IPS-18c (cell line): ENCODE results near the gene IFI27L1.

Experiments used
- H3K4me3 ChIP-seq: 2 replicates; pipeline ENCODE4 v1.7.0; 2013; ENCODE audit warnings: low read depth, mild to moderate bottlenecking, low read length, moderate library complexity; ENCODE audit not compliant: insufficient read depth
- H3K9me3 ChIP-seq: one replicate; pipeline ENCODE4 v1.6.1; 2013; ENCODE audit warnings: mild to moderate bottlenecking, low read length, moderate library complexity; ENCODE audit not compliant: control insufficient read depth, insufficient read depth

Gene IFI27L1

DNA sequence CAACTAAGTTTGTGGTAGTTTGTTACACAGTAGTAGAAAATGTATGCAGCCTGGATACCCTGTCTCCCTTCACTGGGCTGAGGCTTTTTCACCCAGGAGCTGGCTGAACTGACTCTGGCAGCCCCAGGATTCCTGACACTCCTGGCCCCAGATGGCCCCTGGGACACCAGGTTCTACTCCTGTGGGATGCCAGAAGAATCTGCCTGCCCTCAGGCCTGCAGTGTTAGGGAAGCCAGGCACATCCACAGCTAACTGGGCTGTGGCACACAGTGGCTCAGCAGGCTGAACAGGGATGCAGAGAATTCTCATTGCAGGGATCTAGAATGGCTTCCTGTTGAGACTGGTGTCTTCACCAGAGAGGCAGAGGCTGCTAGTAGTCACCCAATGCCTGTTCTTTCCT is 38.0 kb downstream of the IFI27L1 start:
- no peaks in the 10 kb centered on the region for H3K9me3 ChIP-seq
- H3K4me3 ChIP-seq: no peak overlapping the region

DNA sequence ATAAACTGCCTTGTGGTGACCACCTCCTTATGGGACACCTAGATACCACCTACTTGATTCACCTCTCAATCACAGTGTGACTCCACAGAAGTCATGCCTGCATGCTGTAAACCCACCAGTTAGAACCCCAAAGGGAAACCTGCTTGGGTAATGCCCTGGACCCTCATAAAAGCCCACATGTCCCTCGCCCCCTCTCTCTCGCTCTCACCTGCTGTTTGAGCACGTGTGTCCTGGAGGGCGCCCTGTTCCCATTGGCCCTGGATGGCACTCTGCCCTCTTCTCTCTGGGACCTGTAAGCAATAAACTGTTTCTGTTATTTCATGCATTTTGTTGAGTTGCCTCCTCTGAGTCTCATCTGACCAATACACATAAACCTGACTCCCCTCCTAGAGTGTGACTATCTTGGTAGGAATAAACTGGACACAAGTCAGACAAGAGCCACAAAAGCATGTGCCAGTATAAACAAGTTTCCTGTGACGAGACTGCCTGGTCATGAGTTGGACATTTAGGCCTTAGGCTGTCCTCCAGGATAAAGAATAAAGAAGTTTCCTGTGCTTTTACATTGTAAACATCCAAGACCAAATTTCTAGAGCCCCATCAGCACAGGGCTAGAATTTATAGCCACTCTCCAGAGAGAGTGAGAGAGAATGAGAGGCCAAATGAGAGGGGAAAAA is 39.7 kb downstream of the IFI27L1 start:
- Histone ChIP-seq H3K9me3 (no peaks in the 10 kb centered on the region), H3K4me3 (no peak overlapping the region)

DNA sequence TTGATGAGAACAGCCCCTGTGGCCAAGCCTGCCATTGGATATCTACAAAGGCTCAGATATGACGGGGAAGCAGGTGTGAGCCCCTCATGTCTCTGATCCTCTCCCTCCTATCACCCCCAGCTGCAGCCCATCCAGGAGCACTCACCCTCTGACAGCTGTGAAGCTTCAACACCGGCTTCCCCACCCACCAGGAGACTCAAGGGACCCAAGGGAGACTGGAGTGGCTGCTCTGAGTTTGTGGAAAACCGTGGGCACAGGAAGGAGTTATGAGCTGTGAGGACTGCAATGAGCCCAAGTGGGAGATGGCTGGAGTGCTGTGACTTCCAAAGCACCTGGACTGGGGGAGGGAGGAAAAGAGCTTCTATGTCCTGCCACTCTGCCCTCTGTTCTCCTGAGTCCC is 40.4 kb downstream of the IFI27L1 start:
- no peaks in the 10 kb centered on the region for H3K9me3 ChIP-seq
- H3K4me3 ChIP-seq: no peak overlapping the region

DNA sequence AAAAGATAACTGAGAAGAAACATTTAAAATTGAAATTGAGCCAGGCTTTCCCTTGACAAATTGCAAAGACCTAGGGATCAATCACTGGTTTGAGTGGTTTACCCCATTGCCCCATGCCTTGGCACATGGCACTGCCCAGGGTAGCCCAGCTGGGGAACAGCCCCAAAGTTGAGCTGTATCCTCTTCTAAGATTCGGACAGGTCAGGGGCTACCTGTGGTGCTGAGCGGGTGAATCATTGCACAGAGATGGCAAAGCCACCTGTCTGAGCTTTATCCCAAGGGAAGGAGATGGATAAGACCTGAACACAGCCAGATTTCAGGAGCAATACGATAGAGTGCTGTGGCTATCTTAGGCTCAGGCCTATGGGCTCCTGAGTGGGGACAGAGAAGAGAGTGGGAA is 41.3 kb downstream of the IFI27L1 start:
- no peaks in the 10 kb centered on the region for H3K9me3 ChIP-seq

DNA sequence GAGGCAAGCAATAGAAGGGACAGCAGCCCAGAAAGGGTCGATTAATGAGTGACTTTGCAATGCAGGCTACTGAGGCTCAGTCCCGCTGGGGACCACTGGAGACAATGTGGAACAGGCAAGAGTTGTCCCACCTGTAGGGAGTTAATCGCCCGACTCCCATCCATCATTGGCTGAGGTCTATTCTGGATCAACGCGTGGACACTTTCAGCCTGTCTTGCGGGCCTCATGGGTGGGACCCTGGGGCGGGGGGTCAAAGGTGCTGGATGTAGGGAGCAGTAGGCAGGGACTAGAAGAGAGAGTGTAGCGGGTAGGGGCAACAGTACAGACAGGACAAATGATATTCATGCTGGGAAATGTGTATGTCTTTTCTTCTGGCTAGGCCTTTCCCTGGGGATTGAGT is 42.2 kb downstream of the IFI27L1 start:
- Histone ChIP-seq H3K4me3 (no peak overlapping the region), H3K9me3 (no peaks in the 10 kb centered on the region)

More for the DNA sequence above, 41.3 kb downstream of the IFI27L1 start:
- no peak overlapping the region for H3K4me3 ChIP-seq

DNA sequence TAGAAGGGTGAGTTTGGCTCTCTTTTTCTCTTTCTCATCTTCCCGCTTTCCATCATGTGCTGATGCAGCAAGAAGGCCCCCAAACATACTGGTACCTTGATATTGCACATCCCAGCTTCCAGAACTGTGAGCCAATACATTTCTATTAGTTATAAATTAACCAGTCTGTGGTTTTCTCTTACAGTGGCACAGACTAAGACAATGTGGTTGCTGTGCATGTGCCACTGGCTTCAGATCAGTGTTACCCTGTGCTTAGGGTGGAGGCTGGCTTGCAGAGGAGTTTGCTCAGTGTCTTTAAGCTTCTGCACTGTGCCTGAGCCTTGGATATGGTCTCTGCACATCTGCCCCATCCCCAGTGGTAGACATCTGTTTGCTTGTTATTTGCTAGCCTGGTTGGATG is 42.8 kb downstream of the IFI27L1 start:
- Histone ChIP-seq H3K9me3 (no peaks in the 10 kb centered on the region), H3K4me3 (no peak overlapping the region)

DNA sequence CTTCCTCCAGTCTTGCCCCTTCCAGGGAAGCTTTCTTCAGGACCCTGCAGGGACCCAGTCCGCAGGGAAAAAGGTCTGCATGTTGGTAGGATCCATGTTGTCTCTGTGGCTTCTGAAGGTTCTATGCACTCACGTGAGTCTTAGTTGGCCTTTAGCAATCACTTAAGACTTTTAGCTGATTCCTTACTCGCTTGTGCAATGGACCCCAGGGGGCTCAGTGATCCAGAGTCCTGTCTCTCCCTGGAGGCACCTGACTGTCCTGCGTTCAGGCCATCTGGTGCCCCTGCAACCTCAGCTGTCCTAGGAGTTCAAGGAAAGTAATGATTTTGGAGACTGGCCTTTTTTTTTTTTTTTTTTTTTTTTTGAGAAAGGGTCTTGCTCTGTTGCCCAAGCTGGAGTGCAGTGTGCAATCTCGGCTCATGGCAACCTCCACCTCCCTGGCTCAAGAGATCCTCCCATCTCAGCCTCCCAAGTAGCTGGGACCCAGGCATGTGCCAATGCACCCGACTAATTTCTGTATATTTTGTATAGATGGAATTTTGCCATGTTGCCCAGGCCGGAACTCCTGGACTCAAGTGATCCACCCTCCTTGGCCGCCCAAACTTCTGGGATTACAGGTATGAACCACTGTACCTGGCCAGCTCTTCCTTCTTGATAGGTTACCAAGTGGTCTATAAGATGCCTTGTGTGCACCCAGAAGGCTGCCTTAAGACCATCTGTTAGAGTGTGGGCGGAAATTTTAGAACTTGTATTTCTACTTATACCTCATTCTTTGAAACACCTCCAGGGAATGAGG is 43.7 kb downstream of the IFI27L1 start:
- no peak overlapping the region for H3K4me3 ChIP-seq
- no peaks in the 10 kb centered on the region for H3K9me3 ChIP-seq

DNA sequence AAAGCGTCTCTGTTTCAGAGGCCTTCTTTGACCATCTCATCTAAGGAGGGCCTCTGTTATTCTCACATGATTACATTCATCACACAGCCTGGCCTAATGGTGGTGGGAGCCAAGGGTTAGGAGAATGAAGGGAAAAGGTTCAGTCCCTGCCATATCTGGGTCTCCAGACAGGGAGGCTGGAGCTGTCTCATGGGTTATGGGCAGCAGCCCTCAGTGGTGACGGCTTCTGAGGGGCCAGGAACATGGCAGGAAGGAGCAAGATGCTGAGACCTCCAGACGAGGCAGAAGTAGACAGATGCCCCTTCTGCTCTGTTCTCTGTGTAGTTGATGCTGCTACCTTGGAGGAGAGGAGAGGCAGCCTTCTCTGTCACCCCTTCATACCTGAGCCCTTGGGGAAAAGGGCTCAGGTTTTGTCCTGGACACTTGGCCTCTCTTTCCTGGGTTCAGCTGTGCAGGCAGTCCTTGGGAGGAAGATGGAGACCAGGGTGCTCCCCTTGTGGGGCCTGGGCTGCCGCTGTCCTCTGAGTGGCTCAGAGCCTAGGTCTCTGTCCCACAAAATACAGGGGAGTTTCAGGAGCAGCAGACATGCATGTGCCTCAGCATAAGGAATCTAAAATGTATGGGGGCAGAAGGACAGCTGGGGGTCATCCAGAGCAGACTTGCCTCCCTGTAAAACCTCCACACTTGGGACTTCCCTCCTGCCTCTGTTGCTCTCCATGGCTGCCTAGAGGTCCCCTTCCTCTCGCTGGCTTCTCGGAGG is 44.7 kb downstream of the IFI27L1 start:
- no peaks in the 10 kb centered on the region for H3K9me3 ChIP-seq
- H3K4me3 ChIP-seq: no peak overlapping the region

DNA sequence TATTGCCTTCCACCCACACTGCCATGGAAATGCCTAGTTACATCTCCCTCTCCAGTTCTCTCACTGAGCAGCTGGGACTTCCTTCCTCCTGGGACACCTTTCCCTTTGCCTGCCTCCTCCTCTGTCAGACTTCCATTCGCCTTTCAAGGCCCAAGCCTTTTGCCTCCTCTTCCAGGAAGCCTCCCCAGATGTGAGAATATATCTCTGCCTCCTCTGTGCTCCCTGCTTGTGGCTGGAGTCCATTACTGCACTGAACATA is 45.2 kb downstream of the IFI27L1 start:
- Histone ChIP-seq H3K4me3 (no peak overlapping the region), H3K9me3 (no peaks in the 10 kb centered on the region)

DNA sequence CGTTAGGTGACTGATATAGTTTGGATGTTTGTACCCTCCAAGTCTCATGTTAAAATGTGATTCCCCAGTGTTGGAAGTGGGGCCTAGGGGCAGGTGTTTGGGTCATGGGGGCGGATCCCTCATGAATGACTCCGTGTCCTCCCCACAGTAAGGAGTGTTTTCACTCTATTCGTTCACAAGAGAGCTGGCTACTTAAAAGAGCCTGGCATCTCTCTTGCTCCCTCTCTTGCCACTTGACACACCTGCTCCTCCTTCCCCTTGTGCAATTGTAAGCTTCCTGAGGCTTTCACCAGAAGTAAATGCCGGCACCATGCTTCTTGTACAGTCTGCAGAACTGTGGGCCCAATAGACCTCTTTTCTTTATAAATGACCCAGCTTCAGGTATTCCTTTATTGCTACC is 45.7 kb downstream of the IFI27L1 start:
- no peaks in the 10 kb centered on the region for H3K9me3 ChIP-seq
- no peak overlapping the region for H3K4me3 ChIP-seq

DNA sequence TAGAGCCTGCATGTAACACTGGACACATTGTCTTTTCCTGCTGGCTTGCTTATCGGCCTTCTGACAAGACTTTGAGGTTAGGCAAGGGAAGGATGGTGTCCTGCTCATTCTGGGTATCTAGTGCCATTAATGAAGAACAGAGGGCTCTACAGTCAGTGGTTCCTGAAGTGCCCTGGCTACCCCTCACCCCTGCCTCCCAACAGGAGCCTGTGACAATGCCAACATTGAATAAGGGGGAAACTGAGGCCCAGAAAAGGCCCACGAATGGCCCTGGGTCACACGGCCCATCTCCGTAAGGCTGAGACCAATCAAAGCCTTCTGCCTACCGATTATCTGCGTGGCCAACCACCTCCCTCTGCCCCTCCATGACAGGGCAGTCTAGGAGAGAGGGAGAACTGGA is 46.2 kb downstream of the IFI27L1 start:
- no peak overlapping the region for H3K4me3 ChIP-seq
- no peaks in the 10 kb centered on the region for H3K9me3 ChIP-seq

DNA sequence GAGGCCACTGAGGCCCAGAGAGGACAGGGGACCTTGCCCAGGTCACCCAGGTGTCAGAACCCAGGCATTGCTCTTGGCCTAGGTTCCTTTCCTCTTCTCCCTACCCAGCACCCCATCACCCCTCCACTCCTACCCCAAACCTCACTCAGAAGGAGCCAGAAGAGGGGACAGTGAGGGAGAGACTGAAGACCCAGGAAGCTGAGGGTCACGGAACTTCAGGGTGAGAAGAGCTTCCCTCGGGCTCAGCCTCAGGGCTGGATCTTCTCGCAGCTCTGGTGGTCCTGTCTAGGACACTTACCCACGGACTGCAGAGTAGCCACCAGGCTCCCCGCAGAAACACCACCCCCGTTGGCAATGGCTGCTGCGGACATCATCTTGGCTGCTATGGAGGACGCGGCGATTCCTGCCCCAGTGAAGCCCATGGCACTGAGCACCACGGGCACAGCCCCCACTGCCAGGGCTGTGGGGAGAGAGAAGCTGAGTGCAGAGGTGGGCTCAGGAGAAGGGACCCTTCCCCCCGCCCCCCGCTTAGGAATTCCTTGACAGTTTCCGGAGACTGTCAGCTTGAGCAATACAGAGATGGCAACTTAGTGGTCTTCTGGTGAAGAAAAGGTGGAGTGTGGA is 47.2 kb downstream of the IFI27L1 start:
- peak overlapping the region; percentile 55; the same call in 1 of the 2 replicates for H3K4me3 ChIP-seq

DNA sequence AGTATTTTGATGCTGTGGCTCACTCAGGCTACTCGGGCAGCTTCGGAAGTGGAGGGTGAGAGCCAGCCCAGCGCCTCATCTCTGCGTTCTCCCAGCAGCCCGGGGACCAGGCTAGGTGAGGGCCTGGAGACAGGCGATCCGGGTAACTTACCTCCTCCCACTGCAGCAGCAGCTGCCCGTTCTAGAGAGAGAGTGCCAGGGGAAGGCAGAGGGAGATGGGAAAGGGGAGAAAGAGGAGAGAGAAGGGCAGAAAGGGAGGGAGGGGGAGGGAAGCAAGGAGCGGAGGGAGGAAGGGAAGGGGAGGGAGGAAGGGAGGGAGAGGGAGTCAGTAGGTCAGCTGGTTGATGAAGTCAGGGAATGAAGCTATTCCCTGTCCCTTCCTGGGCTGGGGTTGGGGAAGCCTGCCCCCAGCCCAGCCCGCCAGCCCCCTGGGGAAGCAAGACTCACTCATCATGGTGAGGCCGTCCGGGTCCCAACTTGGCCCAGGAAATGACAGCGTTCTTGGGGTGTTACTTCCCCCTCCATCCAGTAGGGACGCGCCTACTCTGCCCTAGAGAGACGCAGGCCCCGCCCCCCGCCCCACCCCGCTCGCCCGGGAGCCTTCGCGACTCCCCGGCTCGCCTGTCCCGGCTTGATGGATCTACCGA is 48.1 kb downstream of the IFI27L1 start, which contains the start of gene IFI27L2:
Gene IFI27L2 (minus strand): TSS at position 494 of the 647 bp plus-strand sequence. CDS start 40 bp downstream, at position 454.
- Histone ChIP-seq H3K4me3 (peak within 1 kb of the TSS; percentile 55), H3K9me3 (no peaks in the 10 kb centered on the region)

More for the DNA sequence above, 47.2 kb downstream of the IFI27L1 start:
- H3K9me3 ChIP-seq: no peaks in the 10 kb centered on the region

DNA sequence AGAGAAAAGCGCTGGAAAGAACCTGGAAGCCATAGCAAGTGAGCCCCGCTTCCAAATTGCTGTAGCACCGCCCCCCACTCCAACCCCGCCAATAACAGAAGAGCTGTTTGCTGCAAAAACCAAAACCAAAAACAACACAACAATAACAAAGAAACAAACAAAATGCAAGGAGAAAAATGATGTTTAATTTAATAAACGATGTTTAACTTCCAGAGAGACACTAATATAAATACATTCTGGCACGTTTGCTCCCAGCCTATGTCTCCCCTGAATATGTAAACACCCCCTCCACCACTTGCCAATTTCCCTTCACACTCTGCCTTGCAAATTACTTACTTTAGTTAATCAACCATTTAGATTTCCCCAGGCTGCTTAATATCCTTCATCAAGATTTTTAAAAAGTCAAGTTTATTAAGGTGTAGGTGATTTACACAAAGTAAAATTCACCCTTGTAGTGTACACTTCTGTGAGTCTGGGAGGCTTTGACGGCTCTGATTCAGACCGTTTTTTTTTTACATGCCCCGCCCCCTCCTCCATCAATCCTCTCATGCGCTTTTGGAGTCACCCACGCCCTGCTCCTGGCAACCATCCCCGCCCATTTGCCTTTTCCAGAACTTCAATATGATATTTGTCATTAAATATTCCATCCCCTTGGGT is 48.8 kb downstream of the IFI27L1 start:
- H3K9me3 ChIP-seq: no peaks in the 10 kb centered on the region
- peak overlapping the region; percentile 55; the same call in 1 of the 2 replicates for H3K4me3 ChIP-seq

DNA sequence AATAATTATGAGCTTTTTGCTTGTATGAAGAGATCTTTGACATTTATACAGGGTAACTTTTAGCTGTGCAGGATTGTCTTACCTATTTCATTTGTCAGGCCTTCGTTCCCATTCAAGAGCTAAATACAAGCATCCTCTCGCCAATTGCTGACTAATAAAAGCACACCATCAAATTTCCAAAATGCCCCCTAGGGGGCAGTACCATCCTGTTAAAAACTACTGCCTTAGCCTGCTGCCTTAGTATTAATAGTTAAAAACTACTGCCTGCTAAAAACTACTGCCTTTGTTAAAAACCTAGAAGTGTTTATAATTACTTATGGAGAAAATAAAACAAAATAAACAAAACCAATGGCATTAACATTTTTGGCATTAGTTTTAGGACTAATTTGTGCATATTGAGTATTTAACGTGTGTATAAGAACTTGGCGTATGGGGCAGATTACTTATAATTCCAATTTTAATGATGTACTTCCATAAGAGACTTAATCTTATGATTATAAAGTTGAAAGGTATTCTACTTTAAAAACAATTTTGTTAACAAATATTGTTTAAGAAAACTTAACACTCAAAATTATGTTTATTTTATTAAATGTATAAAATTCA is 51.3 kb downstream of the IFI27L1 start:
- no peak overlapping the region for H3K4me3 ChIP-seq
- H3K9me3 ChIP-seq: no peaks in the 10 kb centered on the region

DNA sequence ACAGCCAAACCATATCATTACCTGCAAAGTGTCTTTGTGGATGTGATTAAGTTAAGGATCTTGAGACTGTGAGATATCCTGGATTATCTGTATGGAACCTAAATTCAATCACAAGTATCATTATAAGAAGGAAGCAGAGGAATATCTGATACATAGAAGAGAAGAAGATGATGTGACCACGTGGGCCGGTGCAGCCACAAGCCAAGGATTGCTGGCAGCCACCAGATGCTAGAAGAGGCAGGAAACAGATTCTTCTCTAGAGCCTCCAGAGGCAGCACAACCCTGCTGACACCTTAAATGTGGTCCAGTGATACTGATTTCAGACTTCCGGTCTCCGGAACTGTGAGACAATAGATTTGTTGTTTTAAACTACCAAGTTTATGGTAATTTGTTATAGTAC is 54.4 kb downstream of the IFI27L1 start:
- no peaks in the 10 kb centered on the region for H3K9me3 ChIP-seq
- no peak overlapping the region for H3K4me3 ChIP-seq
